Ishikawa (cell line): Measurements from ENCODE around the gene PXDN.

Source experiments
- CREB1 ChIP-seq: IDR thresholded peaks from 2 replicates; pipeline ENCODE4 v1.6.1; 2012; ENCODE audit warnings: low read depth
- USF1 ChIP-seq: IDR thresholded peaks from 2 replicates; pipeline ENCODE4 v1.6.1; 2012
- YY1 ChIP-seq: IDR thresholded peaks from 2 replicates; pipeline ENCODE4 v1.6.1; 2012; ENCODE audit warnings: low read depth

GRCh38 chr2:1610096-1610485 lies 134.2 kb downstream of the PXDN start:
- no peak for TF ChIP-seq CREB1
- TF ChIP-seq USF1 = no peak
- peak; percentile 81 for TF ChIP-seq YY1
